Hematopoietic multipotent progenitor cell treated with erythropoietin and hydrocortisone succinate and interleukin-3 and kit ligand, for 17 days (in vitro differentiated cells): ENCODE results near the gene CHD6.

Source experiments
- DNase-seq: peaks from one replicate; pipeline ENCODE4 v3.0.0-alpha.2; 2015; ENCODE audit warnings: low spot score

CHD6 gene

GRCh38 chr20:41394081-41394480 lies 224.1 kb downstream of the CHD6 start:
- no peak for DNase-seq

- no peak for DNase-seq
Observed at GRCh38 chr20:41393705-41394066, 224.5 kb downstream of the CHD6 start.

- DNase-seq, result no peak
Observed at GRCh38 chr20:41392871-41393704, 225.1 kb downstream of the CHD6 start.

- no peak for DNase-seq
Observed at GRCh38 chr20:41392295-41392694, 225.9 kb downstream of the CHD6 start.

DNA sequence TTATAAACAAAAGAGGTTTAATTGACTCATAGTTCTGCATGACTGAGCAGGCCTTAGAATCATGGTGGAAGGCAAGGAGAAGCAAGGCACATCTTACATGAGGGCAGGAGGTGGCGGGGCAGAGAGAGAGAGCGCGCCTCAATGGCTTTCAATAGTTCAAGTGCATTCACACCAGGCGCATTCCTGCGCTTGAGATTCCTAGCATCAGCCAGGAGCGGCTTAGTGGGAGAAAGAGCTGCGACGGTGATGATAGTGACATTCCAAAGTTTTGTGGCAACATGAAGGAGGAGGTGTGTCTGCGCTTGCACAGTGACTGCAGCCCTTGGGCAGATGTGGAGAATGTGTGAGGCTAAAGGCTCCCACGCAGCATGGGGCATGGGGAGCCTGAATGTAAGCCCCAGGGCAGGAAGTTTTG lies 226.6 kb downstream of the CHD6 start:
- no peak for DNase-seq

GRCh38 chr20:41390889-41391288 lies 227.3 kb downstream of the CHD6 start:
- DNase-seq, result no peak

GRCh38 chr20:41387444-41387851 lies 230.7 kb downstream of the CHD6 start:
- no peak for DNase-seq

DNA sequence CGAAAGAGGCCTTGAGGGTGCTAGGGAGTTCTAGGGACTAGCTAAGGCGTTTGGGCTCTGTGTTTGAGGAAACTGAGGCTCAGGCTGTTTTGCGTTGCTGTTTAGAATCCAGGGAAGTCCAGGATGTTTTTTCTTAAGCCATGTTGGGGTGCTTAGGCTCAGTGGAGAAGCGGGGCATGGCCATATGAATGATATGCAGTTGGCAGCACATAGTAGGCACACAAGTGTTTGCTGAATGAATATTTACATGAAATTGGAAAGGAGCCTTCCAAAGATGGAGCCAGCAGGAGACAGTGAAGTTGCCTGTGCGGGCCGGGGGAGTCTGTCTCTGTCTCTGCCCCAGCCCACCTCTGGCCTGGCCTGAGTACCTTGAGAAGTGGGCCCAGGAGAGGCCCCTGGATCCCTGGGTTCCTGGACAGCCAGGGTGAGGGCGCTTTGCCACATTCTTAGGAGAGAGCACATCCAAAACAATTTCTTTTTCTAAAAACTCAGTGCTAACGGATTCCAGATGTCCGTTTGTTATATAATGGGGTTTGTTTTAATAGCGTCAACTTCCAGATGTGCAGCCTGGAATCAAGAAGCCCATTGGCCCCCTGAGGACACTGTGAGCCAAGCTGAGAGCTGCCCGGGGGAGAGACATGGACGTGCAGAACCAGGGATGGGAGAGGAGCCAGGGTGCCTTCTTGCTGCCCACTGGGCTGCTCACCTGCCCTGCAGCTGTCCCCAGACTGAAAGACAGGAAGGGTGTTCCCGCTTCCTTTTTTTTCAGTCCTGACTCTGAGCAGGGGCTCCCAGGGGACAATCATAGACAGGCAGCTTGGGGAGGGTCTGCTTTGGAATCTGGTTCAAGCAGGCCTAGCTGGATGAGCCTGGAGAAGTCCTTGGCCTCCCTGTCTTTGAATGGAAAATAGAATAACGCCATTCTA lies 231.4 kb downstream of the CHD6 start:
- DNase-seq, result no peak

GRCh38 chr20:41382791-41383305 lies 235.3 kb downstream of the CHD6 start:
- no peak for DNase-seq

DNA sequence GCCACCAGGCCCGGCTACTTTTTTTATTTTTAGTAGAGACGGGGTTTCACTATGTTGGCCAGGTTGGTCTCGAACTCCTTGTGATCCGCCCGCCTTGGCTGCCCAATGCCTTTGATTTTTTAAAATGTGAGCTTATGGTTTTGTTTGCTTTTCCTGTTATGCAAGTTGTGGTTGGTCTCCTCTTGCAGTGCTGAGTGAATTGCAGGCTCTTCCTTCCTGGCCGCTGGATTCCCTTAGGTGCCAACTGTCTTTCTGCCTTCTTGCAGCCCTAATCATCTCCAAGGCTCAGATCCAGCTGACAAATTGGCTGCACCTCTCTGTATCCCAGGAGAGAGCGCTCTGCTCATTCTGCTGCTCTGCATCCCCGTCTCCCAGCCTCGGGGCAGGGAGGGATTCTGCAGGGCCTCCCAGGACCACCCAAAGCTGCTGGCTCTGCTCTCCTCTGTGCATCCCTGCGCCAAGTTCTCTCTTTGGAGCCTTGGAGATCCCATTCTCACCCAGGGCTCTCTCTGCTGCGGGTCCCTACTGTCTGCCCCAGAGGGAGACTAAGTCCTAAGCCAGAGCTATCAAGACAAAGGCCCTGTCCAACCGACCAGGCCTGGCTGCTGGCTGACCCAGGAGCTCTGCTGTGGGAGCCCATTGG lies 237.5 kb downstream of the CHD6 start:
- DNase-seq, result no peak

GRCh38 chr20:41379551-41379950 lies 238.6 kb downstream of the CHD6 start:
- DNase-seq, result no peak

GRCh38 chr20:41377275-41377674 lies 240.9 kb downstream of the CHD6 start:
- no peak for DNase-seq

DNA sequence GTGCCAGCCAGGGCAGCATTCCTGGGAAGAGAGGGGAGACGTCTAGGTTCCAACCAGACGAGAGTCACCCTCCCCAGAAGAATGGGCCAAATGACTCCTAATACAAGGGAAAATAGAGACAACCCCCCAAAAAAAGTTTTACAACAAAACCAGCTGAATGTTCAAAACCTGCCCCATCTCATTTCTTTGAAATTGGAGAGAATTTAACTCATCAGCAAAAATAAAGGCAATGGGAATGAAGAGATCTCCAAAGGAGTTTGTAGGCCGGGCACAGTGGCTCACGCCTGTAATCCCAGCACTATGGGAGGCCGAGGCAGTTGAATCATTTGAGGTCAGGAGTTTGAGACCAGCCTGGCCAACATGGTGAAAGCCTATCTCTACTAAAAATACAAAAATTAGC lies 241.8 kb downstream of the CHD6 start:
- DNase-seq, result no peak

DNA sequence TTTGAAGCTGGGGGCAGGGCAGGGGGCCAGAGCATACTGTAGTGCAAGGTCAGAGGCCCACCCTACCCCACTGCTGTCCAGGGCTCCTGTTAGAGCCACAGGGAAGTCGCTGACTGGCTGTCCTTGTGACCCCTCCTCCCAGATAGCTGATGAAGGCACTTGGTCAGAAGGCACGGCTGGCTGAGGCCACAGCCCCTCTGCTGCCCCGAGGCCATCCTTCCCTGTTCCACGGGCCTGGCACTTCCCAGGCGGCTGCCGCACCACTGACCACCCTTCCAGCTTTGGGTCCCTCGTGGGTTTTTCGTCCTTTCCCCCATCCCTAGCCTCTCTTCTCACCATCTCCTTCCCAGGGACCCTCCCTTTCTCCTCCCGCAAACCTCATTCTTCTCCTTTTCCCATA lies 242.3 kb downstream of the CHD6 start:
- no peak for DNase-seq

- no peak for DNase-seq
Observed at GRCh38 chr20:41373931-41374920, 244.0 kb downstream of the CHD6 start.

DNA sequence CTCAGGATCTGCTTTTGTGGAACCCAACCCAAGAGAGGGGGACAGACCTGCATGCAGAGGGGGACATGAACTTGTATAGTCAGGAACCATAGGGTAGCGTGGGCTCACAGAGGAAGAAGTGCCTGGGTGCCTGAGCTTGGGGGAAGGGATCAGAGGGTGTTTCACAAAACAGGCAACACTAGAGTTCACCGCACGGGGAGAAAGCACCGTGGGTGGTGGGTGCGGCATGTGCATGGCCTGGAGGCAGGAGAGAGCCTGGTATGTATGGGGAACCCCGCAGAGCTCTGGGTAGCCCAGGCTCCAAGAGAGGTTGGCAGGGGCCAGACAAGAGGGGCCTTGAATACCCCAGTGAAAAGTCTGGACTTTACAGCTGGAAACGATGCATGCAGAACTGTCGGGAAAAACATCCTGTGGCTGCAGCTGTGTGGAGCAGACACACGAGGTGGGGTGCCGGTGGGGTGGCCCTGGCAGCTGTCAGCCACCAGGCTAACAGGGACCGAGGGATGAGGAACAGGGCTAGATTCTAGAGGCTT lies 244.9 kb downstream of the CHD6 start:
- DNase-seq, result no peak

DNA sequence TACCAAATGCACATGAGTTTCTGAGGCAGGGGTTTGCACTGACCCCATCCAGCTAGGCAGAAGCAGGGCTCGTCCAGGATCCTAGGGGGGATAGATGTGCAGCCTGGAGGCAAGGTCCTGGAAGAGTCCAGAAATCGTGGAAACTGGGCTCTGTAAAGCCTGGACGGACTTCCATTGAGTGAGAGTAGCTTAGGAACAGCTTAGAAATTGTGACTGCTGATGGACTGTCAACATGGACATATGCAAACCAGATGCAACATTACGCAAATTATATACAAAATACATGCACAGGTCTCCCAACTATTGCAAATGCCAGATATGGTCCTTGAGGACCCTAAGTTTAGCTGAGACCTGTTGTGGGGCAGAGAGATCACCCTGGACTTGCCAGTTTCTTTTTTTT lies 246.8 kb downstream of the CHD6 start:
- DNase-seq, result no peak

DNA sequence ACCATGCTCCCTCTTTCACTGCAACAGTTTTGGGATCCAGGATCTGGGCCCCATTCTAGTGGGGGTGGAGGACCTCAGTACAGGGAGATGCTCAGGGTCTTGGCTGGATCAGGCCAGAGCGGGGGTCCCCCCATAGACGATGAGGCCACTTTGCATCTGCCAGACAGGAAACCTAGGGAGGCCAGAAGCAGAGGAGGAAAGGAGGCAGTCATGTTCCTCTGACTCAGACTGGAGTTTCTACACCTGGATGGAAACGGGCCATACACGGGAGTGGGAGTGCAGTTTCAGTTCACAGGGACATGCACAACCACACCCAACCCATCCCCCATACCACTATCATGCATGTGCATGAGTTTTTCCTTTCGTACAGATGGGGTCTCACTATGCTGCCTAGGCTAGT lies 248.0 kb downstream of the CHD6 start:
- DNase-seq, result no peak

DNA sequence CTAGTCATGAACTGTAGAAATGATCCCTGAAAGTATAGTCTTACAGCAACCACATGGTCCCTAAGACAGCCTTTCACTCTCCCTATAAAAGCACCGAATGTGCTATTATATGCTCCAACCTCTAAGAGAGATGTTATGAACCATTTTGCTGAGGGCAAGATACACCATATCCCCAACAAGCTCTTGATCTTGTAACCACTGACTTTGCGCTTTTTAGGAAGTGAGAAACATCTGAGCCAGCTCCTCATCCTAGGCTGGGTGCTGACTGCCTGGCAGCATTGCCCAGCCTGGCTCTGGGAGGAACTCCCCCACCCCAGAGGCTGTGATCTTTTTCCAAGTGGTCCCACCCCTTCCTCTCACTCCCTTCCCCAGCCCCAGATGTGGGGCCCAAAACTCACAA lies 248.5 kb downstream of the CHD6 start:
- DNase-seq, result no peak

- DNase-seq, result no peak
Observed at GRCh38 chr20:41367956-41368355, 250.2 kb downstream of the CHD6 start.

- no peak for DNase-seq
Observed at GRCh38 chr20:41367393-41367695, 250.8 kb downstream of the CHD6 start.
